Measurements from ENCODE around the gene PLEKHA7. TPM values are rescaled to one million over a fixed set of nuclear protein-coding genes. Genes with fewer than 3 reads are reported as not detected.
"Not testable (repeated sequence)": the region's sequence is repeated elsewhere in the genome, so short reads cannot be mapped to it uniquely, and the experiment has no call there.

PLEKHA7 gene
- total and polyA plus RNA-seq, 2 donors, result 2.0 to 7.3 TPM

GRCh38 chr11:16975906-16976305 is 38.3 kb downstream of the PLEKHA7 start:
- no peaks in the 10 kb centered on the region for H3K4me1 ChIP-seq (ENCODE audit: control insufficient read depth in 2 of 2, insufficient read depth in 2 of 2, low read length in 2 of 2)
- no peaks in the 10 kb centered on the region for H3K9me3 ChIP-seq (ENCODE audit: control insufficient read depth in 2 of 2, insufficient read depth in 1 of 2, low read length in 1 of 2)
- WGBS, result 96% methylated on average over 1 of the region's 1 CpG
- peaks cover 0 to 2% of the 10 kb centered on the region in 2 donors for H3K27me3 ChIP-seq (ENCODE audit: control insufficient read depth in 2 of 2, insufficient read depth in 1 of 2, low read length in 1 of 2)
- H3K36me3 ChIP-seq (ENCODE audit: control insufficient read depth in 2 of 2, insufficient read depth in 2 of 2, low read length in 1 of 2), result no peaks in the 10 kb centered on the region
- no peak for DNase-seq (ENCODE audit: low read depth in 6 of 9, low spot score in 9 of 9)
- H3K4me3 ChIP-seq (ENCODE audit: low read length in 2 of 2), result no peak overlapping the region
- no peak overlapping the region for H3K27ac ChIP-seq (ENCODE audit: low read depth in 1 of 2, low read length in 1 of 2)

GRCh38 chr11:16973338-16973964 is 40.8 kb downstream of the PLEKHA7 start:
- DNase-seq (ENCODE audit: low read depth in 6 of 9, low spot score in 9 of 9), result no peak

GRCh38 chr11:16969010-16969999 is 44.9 kb downstream of the PLEKHA7 start:
- Histone ChIP-seq H3K36me3 (ENCODE audit: control insufficient read depth in 2 of 2, insufficient read depth in 2 of 2, low read length in 1 of 2) (no peaks in the 10 kb centered on the region), H3K27ac (ENCODE audit: low read depth in 1 of 2, low read length in 1 of 2) (no peak overlapping the region), H3K4me1 (ENCODE audit: control insufficient read depth in 2 of 2, insufficient read depth in 2 of 2, low read length in 2 of 2) (peaks cover 0 to 3% of the 10 kb centered on the region in 2 donors), H3K4me3 (ENCODE audit: low read length in 2 of 2) (no peak overlapping the region), H3K27me3 (ENCODE audit: control insufficient read depth in 2 of 2, insufficient read depth in 1 of 2, low read length in 1 of 2) (no peaks in the 10 kb centered on the region), H3K9me3 (ENCODE audit: control insufficient read depth in 2 of 2, insufficient read depth in 1 of 2, low read length in 1 of 2) (no peaks in the 10 kb centered on the region)
- DNase-seq (ENCODE audit: low read depth in 6 of 9, low spot score in 9 of 9), result no peak
- WGBS, result 77% methylated on average over 5 of the region's 5 CpGs

More at GRCh38 chr11:16973338-16973964, 40.8 kb downstream of the PLEKHA7 start:
- no peaks in the 10 kb centered on the region for H3K4me1 ChIP-seq (ENCODE audit: control insufficient read depth in 2 of 2, insufficient read depth in 2 of 2, low read length in 2 of 2)
- WGBS, result 52% methylated on average over 3 of the region's 3 CpGs
- no peak overlapping the region for H3K27ac ChIP-seq (ENCODE audit: low read depth in 1 of 2, low read length in 1 of 2)
- H3K27me3 ChIP-seq (ENCODE audit: control insufficient read depth in 2 of 2, insufficient read depth in 1 of 2, low read length in 1 of 2), result peaks cover 0 to 2% of the 10 kb centered on the region in 2 donors
- no peaks in the 10 kb centered on the region for H3K36me3 ChIP-seq (ENCODE audit: control insufficient read depth in 2 of 2, insufficient read depth in 2 of 2, low read length in 1 of 2)
- H3K4me3 ChIP-seq (ENCODE audit: low read length in 2 of 2), result no peak overlapping the region
- H3K9me3 ChIP-seq (ENCODE audit: control insufficient read depth in 2 of 2, insufficient read depth in 1 of 2, low read length in 1 of 2), result no peaks in the 10 kb centered on the region

- no peaks in the 10 kb centered on the region for H3K9me3 ChIP-seq (ENCODE audit: control insufficient read depth in 2 of 2, insufficient read depth in 1 of 2, low read length in 1 of 2)
- H3K27ac ChIP-seq (ENCODE audit: low read depth in 1 of 2, low read length in 1 of 2), result no peak overlapping the region
- no peak overlapping the region for H3K4me3 ChIP-seq (ENCODE audit: low read length in 2 of 2)
- no peaks in the 10 kb centered on the region for H3K27me3 ChIP-seq (ENCODE audit: control insufficient read depth in 2 of 2, insufficient read depth in 1 of 2, low read length in 1 of 2)
- H3K4me1 ChIP-seq (ENCODE audit: control insufficient read depth in 2 of 2, insufficient read depth in 2 of 2, low read length in 2 of 2), result peaks cover 0 to 3% of the 10 kb centered on the region in 2 donors
- no peak for DNase-seq (ENCODE audit: low read depth in 6 of 9, low spot score in 9 of 9)
- 78% methylated on average over 2 of the region's 2 CpGs for WGBS
- no peaks in the 10 kb centered on the region for H3K36me3 ChIP-seq (ENCODE audit: control insufficient read depth in 2 of 2, insufficient read depth in 2 of 2, low read length in 1 of 2)
Observed at GRCh38 chr11:16968196-16968595, 46.0 kb downstream of the PLEKHA7 start.

- no peak overlapping the region for H3K4me3 ChIP-seq (ENCODE audit: low read length in 2 of 2)
- WGBS, result 97% methylated on average over 6 of the region's 6 CpGs
- no peaks in the 10 kb centered on the region for H3K36me3 ChIP-seq (ENCODE audit: control insufficient read depth in 2 of 2, insufficient read depth in 2 of 2, low read length in 1 of 2)
- no peaks in the 10 kb centered on the region for H3K9me3 ChIP-seq (ENCODE audit: control insufficient read depth in 2 of 2, insufficient read depth in 1 of 2, low read length in 1 of 2)
- H3K4me1 ChIP-seq (ENCODE audit: control insufficient read depth in 2 of 2, insufficient read depth in 2 of 2, low read length in 2 of 2), result peaks cover 0 to 3% of the 10 kb centered on the region in 2 donors
- H3K27ac ChIP-seq (ENCODE audit: low read depth in 1 of 2, low read length in 1 of 2), result no peak overlapping the region
- no peak for DNase-seq (ENCODE audit: low read depth in 6 of 9, low spot score in 9 of 9)
- no peaks in the 10 kb centered on the region for H3K27me3 ChIP-seq (ENCODE audit: control insufficient read depth in 2 of 2, insufficient read depth in 1 of 2, low read length in 1 of 2)
Observed at GRCh38 chr11:16966930-16967671, 47.1 kb downstream of the PLEKHA7 start.

GRCh38 chr11:16964501-16964900 is 49.7 kb downstream of the PLEKHA7 start:
- DNase-seq (ENCODE audit: low read depth in 6 of 9, low spot score in 9 of 9), result no peak

GRCh38 chr11:16963316-16963876 is 50.8 kb downstream of the PLEKHA7 start:
- no peaks in the 10 kb centered on the region for H3K27me3 ChIP-seq (ENCODE audit: control insufficient read depth in 2 of 2, insufficient read depth in 1 of 2, low read length in 1 of 2)
- no peak overlapping the region for H3K4me3 ChIP-seq (ENCODE audit: low read length in 2 of 2)
- DNase-seq (ENCODE audit: low read depth in 6 of 9, low spot score in 9 of 9), result no peak
- no peak overlapping the region for H3K27ac ChIP-seq (ENCODE audit: low read depth in 1 of 2, low read length in 1 of 2)
- H3K4me1 ChIP-seq (ENCODE audit: control insufficient read depth in 2 of 2, insufficient read depth in 2 of 2, low read length in 2 of 2), result peaks cover 0 to 3% of the 10 kb centered on the region in 2 donors
- WGBS, result 95% methylated on average over 3 of the region's 3 CpGs
- H3K36me3 ChIP-seq (ENCODE audit: control insufficient read depth in 2 of 2, insufficient read depth in 2 of 2, low read length in 1 of 2), result no peaks in the 10 kb centered on the region
- no peaks in the 10 kb centered on the region for H3K9me3 ChIP-seq (ENCODE audit: control insufficient read depth in 2 of 2, insufficient read depth in 1 of 2, low read length in 1 of 2)

More at GRCh38 chr11:16964501-16964900, 49.7 kb downstream of the PLEKHA7 start:
- Histone ChIP-seq H3K27me3 (ENCODE audit: control insufficient read depth in 2 of 2, insufficient read depth in 1 of 2, low read length in 1 of 2) (no peaks in the 10 kb centered on the region), H3K36me3 (ENCODE audit: control insufficient read depth in 2 of 2, insufficient read depth in 2 of 2, low read length in 1 of 2) (no peaks in the 10 kb centered on the region), H3K4me3 (ENCODE audit: low read length in 2 of 2) (no peak overlapping the region), H3K27ac (ENCODE audit: low read depth in 1 of 2, low read length in 1 of 2) (no peak overlapping the region), H3K4me1 (ENCODE audit: control insufficient read depth in 2 of 2, insufficient read depth in 2 of 2, low read length in 2 of 2) (peaks cover 0 to 3% of the 10 kb centered on the region in 2 donors), H3K9me3 (ENCODE audit: control insufficient read depth in 2 of 2, insufficient read depth in 1 of 2, low read length in 1 of 2) (no peaks in the 10 kb centered on the region)
- 96% methylated on average over 3 of the region's 3 CpGs for WGBS

GRCh38 chr11:16962589-16962988 is 51.6 kb downstream of the PLEKHA7 start:
- H3K36me3 ChIP-seq (ENCODE audit: control insufficient read depth in 2 of 2, insufficient read depth in 2 of 2, low read length in 1 of 2); H3K4me3 ChIP-seq (ENCODE audit: low read length in 2 of 2); H3K27me3 ChIP-seq (ENCODE audit: control insufficient read depth in 2 of 2, insufficient read depth in 1 of 2, low read length in 1 of 2); H3K4me1 ChIP-seq (ENCODE audit: control insufficient read depth in 2 of 2, insufficient read depth in 2 of 2, low read length in 2 of 2); H3K27ac ChIP-seq (ENCODE audit: low read depth in 1 of 2, low read length in 1 of 2); H3K9me3 ChIP-seq (ENCODE audit: control insufficient read depth in 2 of 2, insufficient read depth in 1 of 2, low read length in 1 of 2); DNase-seq (ENCODE audit: low read depth in 6 of 9, low spot score in 9 of 9): not testable (repeated sequence)

Data from thymus (tissue), 11 donors.